HL-60 (cell line): ENCODE measurements around the gene IFI16.

Experiments
- DNase-seq, 2 experiments: peaks; one replicate each; pipeline ENCODE4 v3.0.0-alpha.2; 2010 to 2020; ENCODE audit warnings: low read depth in 1 of 2, low spot score in 1 of 2
- H3K27ac ChIP-seq: fragments of 250-450 bp; sonication (Bioruptor Pico); replicated peaks from 2 replicates; pipeline ENCODE4 v1.5.1; 2020; ENCODE audit warnings: mild to moderate bottlenecking, moderate library complexity
- H3K27me3 ChIP-seq: fragments of 250-450 bp; sonication (Bioruptor Pico); 2 replicates; pipeline ENCODE4 v1.5.1; 2021; ENCODE audit warnings: mild to moderate bottlenecking, moderate library complexity; ENCODE audit not compliant: insufficient read depth, poor library complexity, severe bottlenecking
- H3K4me3 ChIP-seq: replicated peaks from 2 replicates; pipeline ENCODE4 v1.5.1; 2011; ENCODE audit warnings: mild to moderate bottlenecking, control low read depth, low read length; ENCODE audit not compliant: insufficient read depth
- CTCF ChIP-seq: IDR thresholded peaks from one replicate; pipeline ENCODE4 v1.5.1; 2011; ENCODE audit warnings: low read length, control low read depth, inconsistent platforms; ENCODE audit not compliant: insufficient read depth
- GABPA ChIP-seq: IDR thresholded peaks from 2 replicates; pipeline ENCODE4 v1.6.1; 2012; ENCODE audit warnings: low read depth
- POLR2AphosphoS5 ChIP-seq: IDR thresholded peaks from 2 replicates; pipeline ENCODE4 v1.6.1; 2012; ENCODE audit warnings: low read depth
- REST ChIP-seq: IDR thresholded peaks from 2 replicates; pipeline ENCODE4 v1.6.1; 2012; ENCODE audit warnings: low read depth; ENCODE audit not compliant: insufficient replicate concordance
- SPI1 ChIP-seq: IDR thresholded peaks from 2 replicates; pipeline ENCODE4 v1.6.1; 2012; ENCODE audit warnings: low read depth, mild to moderate bottlenecking, borderline replicate concordance

The IFI16 gene

GRCh38 chr1:159076438-159077119, 66.9 kb downstream of the IFI16 start, which contains the start of gene AIM2:
TSS of gene AIM2 (minus strand) at chr1:159076766. CDS start at chr1:159073499, 3,267 bp downstream.
- H3K27ac ChIP-seq: peak within 1 kb of the TSS; percentile 72
- H3K4me3 ChIP-seq: no peak within 1 kb of the TSS
- peak; percentile 40 to 54 for DNase-seq
- no peak for TF ChIP-seq POLR2AphosphoS5
- TF ChIP-seq CTCF: no peak
- TF ChIP-seq REST: no peak
- TF ChIP-seq SPI1: no peak
- no peak for TF ChIP-seq GABPA
- H3K27me3 ChIP-seq: no peaks in the 10 kb centered on the region

GRCh38 chr1:159077120-159077961, 67.6 kb downstream of the IFI16 start:
- Histone ChIP-seq H3K27ac (peak overlapping the region; percentile 72), H3K4me3 (no peak overlapping the region), H3K27me3 (no peaks in the 10 kb centered on the region)
- peak; percentile 84 to 88 for DNase-seq
- TF ChIP-seq SPI1 (peak; percentile 24; the same call in 1 of the 2 replicates), REST (no peak), CTCF (no peak), POLR2AphosphoS5 (peak; percentile 95), GABPA (peak; percentile 42; the same call in 1 of the 2 replicates)

GRCh38 chr1:159079525-159079924, 69.8 kb downstream of the IFI16 start:
- no peak for DNase-seq
- Histone ChIP-seq H3K4me3 (no peak overlapping the region), H3K27me3 (no peaks in the 10 kb centered on the region), H3K27ac (no peak overlapping the region)
- TF ChIP-seq GABPA (no peak), REST (no peak), SPI1 (no peak), CTCF (no peak), POLR2AphosphoS5 (no peak)
